ENCODE measurements around the gene VAMP8.

DNA sequence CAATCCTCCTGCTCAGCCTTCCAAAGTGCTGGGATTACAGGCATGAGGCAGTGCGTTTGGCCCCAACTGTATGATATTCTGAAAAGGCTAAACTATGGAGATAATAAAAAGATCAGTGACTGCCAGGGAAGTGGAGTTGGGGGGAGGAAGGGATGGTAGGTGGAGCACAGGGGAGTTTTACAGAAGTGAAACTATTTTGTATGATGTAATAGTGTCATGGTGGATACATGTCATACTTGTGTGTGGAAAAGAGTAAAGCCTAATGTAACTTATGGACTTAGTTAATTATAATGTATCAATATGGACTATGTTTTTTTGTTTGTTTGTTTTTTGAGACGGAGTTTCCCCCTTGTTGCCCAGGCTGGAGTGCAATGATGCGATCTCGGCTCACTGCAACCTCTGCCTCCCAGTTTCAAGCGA, 13.2 kb upstream of the VAMP8 start:
- no peak for TF ChIP-seq POLR2A (IDR thresholded peaks at IDR 0.05)
- TF ChIP-seq, protein P1, sequence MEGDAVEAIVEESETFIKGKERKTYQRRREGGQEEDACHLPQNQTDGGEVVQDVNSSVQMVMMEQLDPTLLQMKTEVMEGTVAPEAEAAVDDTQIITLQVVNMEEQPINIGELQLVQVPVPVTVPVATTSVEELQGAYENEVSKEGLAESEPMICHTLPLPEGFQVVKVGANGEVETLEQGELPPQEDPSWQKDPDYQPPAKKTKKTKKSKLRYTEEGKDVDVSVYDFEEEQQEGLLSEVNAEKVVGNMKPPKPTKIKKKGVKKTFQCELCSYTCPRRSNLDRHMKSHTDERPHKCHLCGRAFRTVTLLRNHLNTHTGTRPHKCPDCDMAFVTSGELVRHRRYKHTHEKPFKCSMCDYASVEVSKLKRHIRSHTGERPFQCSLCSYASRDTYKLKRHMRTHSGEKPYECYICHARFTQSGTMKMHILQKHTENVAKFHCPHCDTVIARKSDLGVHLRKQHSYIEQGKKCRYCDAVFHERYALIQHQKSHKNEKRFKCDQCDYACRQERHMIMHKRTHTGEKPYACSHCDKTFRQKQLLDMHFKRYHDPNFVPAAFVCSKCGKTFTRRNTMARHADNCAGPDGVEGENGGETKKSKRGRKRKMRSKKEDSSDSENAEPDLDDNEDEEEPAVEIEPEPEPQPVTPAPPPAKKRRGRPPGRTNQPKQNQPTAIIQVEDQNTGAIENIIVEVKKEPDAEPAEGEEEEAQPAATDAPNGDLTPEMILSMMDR (IDR thresholded peaks at IDR 0.05): no peak
